ENCODE data around the gene FBXW2. TPM values are rescaled to one million over a fixed set of nuclear protein-coding genes. Genes with fewer than 3 reads are reported as not detected.
A peak's percentile ranks its signal among the peaks of the same experiment; 100 is the strongest.
"Not testable (repeated sequence)": the region's sequence is repeated elsewhere in the genome, so short reads cannot be mapped to it uniquely, and the experiment has no call there.

The FBXW2 gene
- total RNA-seq, result 25.7 and 30.2 TPM in 2 replicates

DNA sequence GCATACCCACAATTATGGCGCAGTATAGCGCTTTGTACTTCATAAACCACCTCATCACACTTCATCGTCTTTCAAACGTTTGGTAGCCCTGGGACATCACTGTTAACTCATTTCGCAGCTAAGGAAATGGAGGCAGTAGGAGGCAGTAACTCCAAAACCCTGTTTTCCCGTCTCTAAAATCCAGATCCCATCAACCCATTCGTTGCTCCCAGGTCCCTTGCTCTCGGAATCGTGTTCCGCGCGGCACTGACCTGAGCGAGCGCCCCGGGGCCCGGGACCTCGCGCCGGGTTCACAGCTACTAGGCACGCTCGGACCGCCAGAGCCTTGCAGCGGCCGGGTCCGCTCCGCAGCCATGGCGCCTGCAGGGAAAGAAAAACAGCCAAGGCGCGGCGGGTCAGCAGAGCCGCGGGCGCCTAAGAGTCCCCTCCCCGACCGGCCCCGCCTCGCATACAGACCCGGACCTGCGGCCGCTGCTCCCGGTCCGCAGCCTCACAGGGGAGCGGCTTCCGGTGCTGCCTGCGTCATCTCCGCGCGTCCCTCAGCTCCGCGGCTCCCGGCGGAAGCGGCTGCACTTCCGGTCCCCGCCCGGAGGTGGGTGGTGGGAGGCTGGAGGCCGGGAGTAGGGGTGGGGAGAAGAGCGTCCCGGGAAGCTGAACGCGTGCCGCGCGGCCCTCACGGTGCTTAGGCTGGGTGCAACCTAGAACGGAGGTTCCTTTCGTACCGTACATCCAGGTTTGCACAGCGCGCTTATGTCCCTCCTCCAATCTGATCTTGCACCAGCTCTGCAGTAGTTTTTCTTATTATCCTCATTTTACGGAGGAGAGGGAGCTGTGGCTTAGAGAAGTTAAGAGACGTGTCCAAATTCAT lies at the start of gene FBXW2:
FBXW2 (minus strand) TSS at position 519 of the 868 bp plus-strand sequence. CDS start 5,158 bp downstream, outside the sequence.
- peak; percentile 82 to 93 for DNase-seq (ENCODE audit: low read depth in 2 of 2)

- peak in 1 of 2 donors; percentile 12 for DNase-seq (ENCODE audit: low read depth in 2 of 2)
Observed at GRCh38 chr9:120841930-120842684, 48.9 kb upstream of the FBXW2 start.

GRCh38 chr9:120839146-120839545 lies 45.9 kb upstream of the FBXW2 start:
- DNase-seq (ENCODE audit: low read depth in 2 of 2), result no peak

DNA sequence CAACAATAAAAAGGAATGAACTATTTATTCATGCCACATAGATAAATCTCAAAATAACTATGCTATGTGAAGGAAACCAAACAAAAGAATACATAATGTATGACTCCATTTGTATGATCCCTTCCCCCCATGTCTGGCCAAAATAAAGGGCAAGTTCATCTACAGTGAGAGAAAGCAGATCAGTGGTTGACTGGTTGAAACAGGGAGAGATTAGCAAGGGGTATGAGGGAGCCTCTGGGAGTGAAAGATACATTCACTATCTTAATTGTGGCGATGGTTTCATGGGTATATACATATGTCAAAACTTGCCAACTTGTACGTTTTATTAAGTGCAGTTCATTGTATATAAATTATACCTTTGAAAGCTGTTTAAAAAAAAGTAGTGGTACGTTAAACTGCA lies 44.7 kb upstream of the FBXW2 start:
- no peak for DNase-seq (ENCODE audit: low read depth in 2 of 2)

- DNase-seq (ENCODE audit: low read depth in 2 of 2), result no peak
Observed at GRCh38 chr9:120833325-120833724, 40.1 kb upstream of the FBXW2 start.

- DNase-seq (ENCODE audit: low read depth in 2 of 2), result no peak
Observed at GRCh38 chr9:120832807-120833206, 39.6 kb upstream of the FBXW2 start.

- no peak for DNase-seq (ENCODE audit: low read depth in 2 of 2)
Observed at GRCh38 chr9:120830865-120831264, 37.6 kb upstream of the FBXW2 start.

GRCh38 chr9:120830151-120830550 lies 36.9 kb upstream of the FBXW2 start:
- DNase-seq (ENCODE audit: low read depth in 2 of 2), result no peak

- no peak for DNase-seq (ENCODE audit: low read depth in 2 of 2)
Observed at GRCh38 chr9:120829650-120830049, 36.4 kb upstream of the FBXW2 start.

DNA sequence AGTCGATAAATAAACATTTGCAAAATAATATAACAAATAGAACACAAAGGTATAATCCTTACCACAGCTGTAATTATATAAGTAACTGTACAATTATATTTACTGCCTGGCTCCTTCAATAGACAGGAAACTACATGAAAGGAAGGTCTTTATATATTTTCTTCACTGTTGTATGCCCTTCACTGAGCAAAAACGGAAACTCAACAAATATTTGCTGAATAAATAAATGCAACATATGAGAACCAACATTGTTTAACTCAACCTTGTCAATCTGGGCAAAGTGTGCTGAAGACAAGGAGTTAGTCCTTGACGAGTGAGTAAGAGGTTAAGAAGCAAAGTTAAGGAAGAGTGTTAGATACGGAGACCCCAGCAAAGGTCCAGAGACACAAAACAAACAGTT lies 26.9 kb upstream of the FBXW2 start:
- no peak for DNase-seq (ENCODE audit: low read depth in 2 of 2)

DNA sequence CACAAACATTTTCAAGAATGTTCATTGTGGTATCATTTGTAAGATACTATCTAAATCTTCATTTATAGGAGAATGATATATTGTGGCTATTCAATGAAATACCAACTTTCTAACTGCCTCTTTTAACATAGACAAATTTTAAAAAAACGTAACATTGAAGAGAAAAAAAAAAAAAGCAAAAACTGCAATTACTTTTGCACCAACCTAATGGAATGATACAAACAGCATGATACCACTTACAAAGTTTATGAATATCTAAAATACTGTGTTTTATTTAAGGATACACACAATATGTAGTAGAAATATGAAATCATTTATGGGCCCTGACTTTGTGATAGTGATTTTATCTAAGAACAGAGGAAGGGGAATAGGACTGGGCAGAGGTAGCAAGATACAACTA lies 25.4 kb upstream of the FBXW2 start:
- DNase-seq (ENCODE audit: low read depth in 2 of 2), result no peak

DNA sequence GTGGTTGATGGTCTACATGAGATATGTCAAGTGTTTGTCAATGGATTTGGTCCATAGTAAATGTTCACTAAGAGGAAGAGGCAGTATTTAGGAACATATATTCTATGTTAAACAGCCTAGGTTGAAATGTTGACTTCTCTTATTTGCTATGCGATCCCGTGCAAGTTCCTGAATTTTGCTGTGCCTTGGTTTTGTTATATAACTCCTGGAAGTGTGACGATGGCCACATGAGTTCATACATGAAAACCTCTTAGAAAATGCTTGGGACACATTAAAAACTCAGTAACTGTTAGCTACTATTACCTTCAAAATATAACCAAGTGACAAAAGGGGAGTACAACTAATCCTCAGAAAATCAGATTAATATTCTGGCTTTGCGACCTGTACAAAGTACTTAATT lies 21.9 kb upstream of the FBXW2 start:
- DNase-seq (ENCODE audit: low read depth in 2 of 2), result no peak

- no peak for DNase-seq (ENCODE audit: low read depth in 2 of 2)
Observed at GRCh38 chr9:120808931-120809330, 15.7 kb upstream of the FBXW2 start.

GRCh38 chr9:120807607-120808379 lies 14.6 kb upstream of the FBXW2 start:
- no peak for DNase-seq (ENCODE audit: low read depth in 2 of 2)

DNA sequence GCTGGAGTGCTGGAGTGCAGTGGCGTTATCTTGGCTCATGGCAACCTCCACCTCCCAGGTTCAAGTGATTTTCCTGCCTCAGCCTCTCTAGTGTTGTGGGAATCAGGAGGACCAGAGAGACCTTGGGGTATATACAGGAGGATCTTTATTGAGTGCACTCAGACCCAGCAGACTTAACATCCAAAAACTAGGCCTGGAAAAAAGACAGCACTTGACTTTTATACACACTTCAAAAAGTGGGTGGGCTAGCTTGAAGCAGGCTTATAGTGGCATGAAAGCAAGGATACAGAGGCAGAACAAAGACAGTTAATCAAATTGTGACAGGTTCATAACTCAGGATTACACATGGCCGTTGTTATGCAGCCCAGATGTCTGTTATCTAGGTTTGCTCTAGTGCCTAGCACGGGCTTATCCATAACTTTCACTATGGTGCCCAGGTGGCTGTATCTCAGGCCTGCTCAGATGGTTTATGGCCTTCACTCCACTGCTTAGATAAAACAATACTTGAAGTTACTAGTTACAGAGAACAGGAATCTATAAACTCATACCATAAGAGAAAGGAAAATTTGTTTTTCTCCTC lies 11.7 kb upstream of the FBXW2 start:
- not testable (repeated sequence) for DNase-seq (ENCODE audit: low read depth in 2 of 2)

DNA sequence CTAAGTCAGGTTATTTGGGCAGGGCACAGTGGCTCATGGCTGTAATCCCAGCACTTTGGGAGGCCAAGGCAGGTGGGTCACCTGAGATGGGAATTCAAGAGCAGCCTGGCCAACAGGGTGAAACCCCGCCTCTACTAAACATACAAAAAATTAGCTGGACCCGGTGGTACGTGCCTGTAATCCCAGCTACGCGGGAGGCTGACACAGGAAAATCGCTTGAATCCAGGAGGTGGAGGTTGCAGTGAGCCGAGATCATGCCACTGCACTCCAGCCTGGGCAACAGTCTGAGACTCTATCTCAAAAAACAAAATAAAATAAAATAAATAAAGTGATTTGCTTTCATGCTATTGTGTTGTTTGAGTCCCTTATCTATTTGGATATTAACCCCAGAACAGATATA lies 8.2 kb upstream of the FBXW2 start:
- DNase-seq (ENCODE audit: low read depth in 2 of 2), result no peak

- DNase-seq (ENCODE audit: low read depth in 2 of 2), result peak; percentile 25 to 33
Observed at GRCh38 chr9:120791161-120791560, 2.1 kb downstream of the FBXW2 start.

DNA sequence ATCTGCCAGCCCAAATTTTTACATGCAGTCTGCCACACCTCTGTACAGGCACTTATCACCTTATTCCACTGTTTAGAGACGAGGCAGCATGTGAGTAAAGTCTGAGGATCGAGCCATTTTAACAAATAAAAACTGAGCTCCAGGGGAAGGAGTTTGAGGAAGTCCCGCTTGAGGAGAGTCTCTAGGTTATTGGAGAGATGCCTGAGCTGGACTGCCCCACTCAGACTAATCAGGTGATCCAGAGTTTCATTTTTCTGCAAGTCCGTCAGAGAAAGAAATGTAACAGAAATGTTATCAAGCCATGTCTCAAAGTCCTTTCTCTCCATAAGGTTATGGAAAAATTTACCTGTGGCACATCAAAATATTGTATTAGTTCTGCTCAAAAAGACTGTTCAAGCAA lies 5.3 kb downstream of the FBXW2 start:
- no peak for DNase-seq (ENCODE audit: low read depth in 2 of 2)

DNA sequence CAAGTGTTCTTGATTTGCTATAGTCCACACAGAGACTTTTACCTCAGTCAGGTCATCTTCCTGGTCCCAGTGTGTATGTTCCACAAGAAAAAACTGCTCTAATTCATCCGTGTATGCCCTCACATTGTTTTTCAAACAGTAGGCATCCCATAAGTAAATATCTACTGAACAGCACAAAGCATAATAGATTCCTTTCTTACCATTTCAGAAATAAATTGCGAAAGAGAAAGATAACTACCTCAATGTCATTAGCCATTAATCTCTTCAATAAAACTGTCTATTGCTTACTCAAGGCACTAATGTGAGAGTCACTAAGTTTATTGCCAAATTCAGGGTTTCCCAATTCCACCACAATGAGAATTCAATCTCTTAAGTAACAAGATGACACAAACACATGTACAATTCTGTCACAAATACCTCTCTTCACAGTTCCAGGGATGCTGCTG lies 9.6 kb downstream of the FBXW2 start:
- DNase-seq (ENCODE audit: low read depth in 2 of 2), result no peak

DNA sequence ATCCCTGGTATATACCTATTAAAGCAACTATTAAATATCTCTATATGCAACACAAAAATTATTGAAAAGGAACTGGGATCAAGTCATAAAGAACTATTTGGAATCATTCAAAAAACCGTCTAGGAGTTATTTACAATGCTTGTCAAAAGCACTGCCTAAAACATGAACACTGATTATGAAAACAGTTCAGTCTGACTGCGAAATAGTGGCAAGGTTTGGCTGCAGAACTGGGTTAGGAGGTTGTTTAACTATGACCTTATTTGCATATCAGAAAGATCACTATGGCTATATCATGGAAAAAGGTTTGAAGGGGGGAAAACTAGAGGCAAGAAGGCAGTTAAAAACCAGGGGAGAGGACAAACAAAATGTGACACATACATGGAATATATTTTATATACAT lies 12.0 kb downstream of the FBXW2 start:
- DNase-seq (ENCODE audit: low read depth in 2 of 2), result no peak

GRCh38 chr9:120780367-120780766 lies 12.8 kb downstream of the FBXW2 start:
- no peak for DNase-seq (ENCODE audit: low read depth in 2 of 2)

GRCh38 chr9:120779227-120779626 lies 14.0 kb downstream of the FBXW2 start:
- DNase-seq (ENCODE audit: low read depth in 2 of 2), result no peak

Data from dermis microvascular lymphatic vessel endothelial cell (primary cell).